ENCODE data around the gene THRAP3. TPM values are rescaled to one million over a fixed set of nuclear protein-coding genes. Genes with fewer than 3 reads are reported as not detected.

THRAP3 gene
- total RNA-seq, 1 experiment from 2014 or later, result 143 TPM

GRCh38 chr1:36199934-36200741 is 24.1 kb upstream of the THRAP3 start:
- BruUV-seq (replicated peaks), result no TSS peak
- POLR2A ChIA-PET (ENCODE audit: unreplicated experiment), result no interaction called here
- intact Hi-C loops (cut with micrococcal nuclease; ENCODE audit: unreplicated experiment), result no loop called here

DNA sequence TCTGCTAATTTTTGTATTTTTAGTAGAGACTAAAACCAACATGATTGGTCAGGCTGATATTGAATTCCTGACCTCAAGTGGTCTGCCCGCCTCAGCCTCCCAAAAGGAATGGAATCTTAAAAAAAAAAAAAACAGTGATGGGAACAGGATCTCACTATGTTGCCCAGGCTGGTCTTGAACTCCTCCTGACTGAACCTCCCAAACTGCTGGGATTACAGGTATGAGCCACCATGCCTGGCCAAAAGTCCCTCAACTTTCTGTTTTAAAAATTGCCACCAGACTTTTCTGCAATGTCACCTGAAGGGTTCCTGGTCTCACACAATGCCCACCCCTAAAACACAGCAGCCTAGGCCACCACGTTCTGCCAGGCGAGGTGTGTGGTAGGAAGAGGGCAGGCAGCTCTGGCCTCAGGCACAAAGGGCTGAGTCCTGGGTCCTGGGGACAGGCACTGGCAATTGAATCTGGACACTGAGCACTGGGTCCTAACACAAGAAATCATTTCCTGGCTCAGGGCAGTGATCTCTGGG is 21.2 kb upstream of the THRAP3 start:
- intact Hi-C loops (cut with micrococcal nuclease; ENCODE audit: unreplicated experiment), result no loop called here

More at GRCh38 chr1:36199934-36200741, 24.1 kb upstream of the THRAP3 start:
- H3K4me2 ChIP-seq, result peak overlapping the region; percentile 47
- H3F3A ChIP-seq (ENCODE audit: insufficient read depth, low read depth), result peaks cover 32% of the 10 kb centered on the region; the same call in 1 of the 2 replicates
- no peaks in the 10 kb centered on the region for H3K9me2 ChIP-seq (ENCODE audit: insufficient read depth)
- H3K27ac ChIP-seq, result no peak overlapping the region; the same call in 1 of the 2 replicates
- H2AFZ ChIP-seq, result no peak overlapping the region
- peaks cover 35% of the 10 kb centered on the region for H3K4me1 ChIP-seq (replicated peaks; ENCODE audit: insufficient read depth)
- no peaks in the 10 kb centered on the region for H3K9me3 ChIP-seq (ENCODE audit: insufficient read depth, low read depth)
- no peaks in the 10 kb centered on the region for H3K36me3 ChIP-seq (ENCODE audit: low read depth)
- TF ChIP-seq, protein P1, sequence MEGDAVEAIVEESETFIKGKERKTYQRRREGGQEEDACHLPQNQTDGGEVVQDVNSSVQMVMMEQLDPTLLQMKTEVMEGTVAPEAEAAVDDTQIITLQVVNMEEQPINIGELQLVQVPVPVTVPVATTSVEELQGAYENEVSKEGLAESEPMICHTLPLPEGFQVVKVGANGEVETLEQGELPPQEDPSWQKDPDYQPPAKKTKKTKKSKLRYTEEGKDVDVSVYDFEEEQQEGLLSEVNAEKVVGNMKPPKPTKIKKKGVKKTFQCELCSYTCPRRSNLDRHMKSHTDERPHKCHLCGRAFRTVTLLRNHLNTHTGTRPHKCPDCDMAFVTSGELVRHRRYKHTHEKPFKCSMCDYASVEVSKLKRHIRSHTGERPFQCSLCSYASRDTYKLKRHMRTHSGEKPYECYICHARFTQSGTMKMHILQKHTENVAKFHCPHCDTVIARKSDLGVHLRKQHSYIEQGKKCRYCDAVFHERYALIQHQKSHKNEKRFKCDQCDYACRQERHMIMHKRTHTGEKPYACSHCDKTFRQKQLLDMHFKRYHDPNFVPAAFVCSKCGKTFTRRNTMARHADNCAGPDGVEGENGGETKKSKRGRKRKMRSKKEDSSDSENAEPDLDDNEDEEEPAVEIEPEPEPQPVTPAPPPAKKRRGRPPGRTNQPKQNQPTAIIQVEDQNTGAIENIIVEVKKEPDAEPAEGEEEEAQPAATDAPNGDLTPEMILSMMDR (conservative IDR thresholded peaks at IDR 0.05), result no peak
- no peaks in the 10 kb centered on the region for H4K20me1 ChIP-seq (ENCODE audit: insufficient read depth)
- peak; percentile 45 to 71 for DNase-seq
- CTCF ChIA-PET, result interaction anchor here (0.7 to 0.8 kb wide), 2 partner anchors 12 to 100 kb away, joined by 3 to 4 read pairs; no protein-coding TSS in a partner anchor
- H3K79me2 ChIP-seq (ENCODE audit: low read depth), result no peaks in the 10 kb centered on the region
- no peaks in the 10 kb centered on the region for H3K27me3 ChIP-seq (ENCODE audit: insufficient read depth, low read depth)
- no peak overlapping the region for H3K4me3 ChIP-seq

DNA sequence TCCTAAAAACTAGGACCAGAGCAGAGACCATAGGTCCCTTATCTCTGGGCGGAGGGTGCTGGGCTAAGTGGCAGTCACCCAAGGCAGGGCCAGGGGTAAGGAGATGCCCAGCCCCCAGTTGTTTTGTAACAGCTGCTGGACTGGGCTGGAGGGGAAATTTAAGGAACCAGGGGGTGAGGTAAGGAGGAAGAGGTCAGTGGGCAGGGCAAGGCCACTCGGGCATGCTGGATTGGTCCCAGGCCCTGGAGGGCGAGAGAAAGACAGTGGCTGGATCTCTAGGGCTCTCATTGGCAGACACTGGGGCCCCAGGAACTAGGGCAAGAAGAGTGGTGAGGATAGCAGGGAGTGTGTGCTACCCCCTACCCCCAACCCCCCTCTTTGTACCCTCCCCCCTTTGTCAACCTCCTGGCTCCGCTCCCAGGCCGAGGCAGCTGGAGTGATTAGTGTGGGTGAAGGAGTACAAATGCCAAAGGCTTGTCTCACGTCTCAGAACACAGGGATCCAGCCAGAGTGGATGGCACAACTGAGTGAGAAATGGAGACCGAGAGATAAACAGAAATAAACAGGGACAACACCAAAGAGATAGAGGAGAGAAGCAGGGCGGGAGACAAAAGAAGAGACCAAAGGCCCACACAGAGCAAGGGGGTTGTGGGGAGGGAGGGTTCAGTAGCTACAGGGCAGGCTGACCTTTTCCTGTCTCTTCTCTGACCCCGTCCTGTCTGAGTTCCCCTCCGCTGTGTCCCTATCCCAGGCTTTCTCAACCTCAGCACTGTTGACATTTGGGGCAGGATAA is 20.5 kb upstream of the THRAP3 start:
- peaks cover 35% of the 10 kb centered on the region for H3K4me1 ChIP-seq (replicated peaks; ENCODE audit: insufficient read depth)
- intact Hi-C loops (cut with micrococcal nuclease; ENCODE audit: unreplicated experiment), result no loop called here
- H3K79me2 ChIP-seq (ENCODE audit: low read depth), result no peaks in the 10 kb centered on the region
- no peaks in the 10 kb centered on the region for H3K9me3 ChIP-seq (ENCODE audit: insufficient read depth, low read depth)
- H3K9me2 ChIP-seq (ENCODE audit: insufficient read depth), result no peaks in the 10 kb centered on the region
- ChIA-PET CTCF (no interaction called here), POLR2A (ENCODE audit: unreplicated experiment) (interaction anchor here (0.6 kb wide), 1 partner anchor 82 kb away, joined by 4 read pairs; no protein-coding TSS in a partner anchor)
- DNase-seq, result peak; percentile 37 to 63
- peaks cover 32% of the 10 kb centered on the region; the same call in 1 of the 2 replicates for H3F3A ChIP-seq (ENCODE audit: insufficient read depth, low read depth)
- no peaks in the 10 kb centered on the region for H3K36me3 ChIP-seq (ENCODE audit: low read depth)
- no peaks in the 10 kb centered on the region for H3K27me3 ChIP-seq (ENCODE audit: insufficient read depth, low read depth)
- no peak for TF ChIP-seq EZH2 (IDR thresholded peaks at IDR 0.05; ENCODE audit: low read depth)
- TF ChIP-seq, protein P1 (conservative IDR thresholded peaks at IDR 0.05), result no peak
- H4K20me1 ChIP-seq (ENCODE audit: insufficient read depth), result no peaks in the 10 kb centered on the region
- H2AFZ ChIP-seq, result peak overlapping the region; percentile 69; the same call in 1 of the 2 replicates
- peak overlapping the region; percentile 61 for H3K27ac ChIP-seq
- no peak overlapping the region for H3K4me3 ChIP-seq
- no TSS peak for BruUV-seq (replicated peaks)
- peak overlapping the region; percentile 44 for H3K4me2 ChIP-seq

More for the DNA sequence above, 21.2 kb upstream of the THRAP3 start:
- DNase-seq, result no peak
- Histone ChIP-seq H3K4me2 (peak overlapping the region; percentile 44), H3K9me2 (ENCODE audit: insufficient read depth) (no peaks in the 10 kb centered on the region), H3K4me3 (no peak overlapping the region), H3K27me3 (ENCODE audit: insufficient read depth, low read depth) (no peaks in the 10 kb centered on the region), H3F3A (ENCODE audit: insufficient read depth, low read depth) (peaks cover 32% of the 10 kb centered on the region; the same call in 1 of the 2 replicates), H4K20me1 (ENCODE audit: insufficient read depth) (no peaks in the 10 kb centered on the region), H3K79me2 (ENCODE audit: low read depth) (no peaks in the 10 kb centered on the region), H2AFZ (no peak overlapping the region), H3K36me3 (ENCODE audit: low read depth) (no peaks in the 10 kb centered on the region), H3K27ac (peak overlapping the region; percentile 61), H3K4me1 (replicated peaks; ENCODE audit: insufficient read depth) (peaks cover 35% of the 10 kb centered on the region), H3K9me3 (ENCODE audit: insufficient read depth, low read depth) (no peaks in the 10 kb centered on the region)
- no peak for TF ChIP-seq EZH2 (IDR thresholded peaks at IDR 0.05; ENCODE audit: low read depth)
- ChIA-PET CTCF (no interaction called here), POLR2A (ENCODE audit: unreplicated experiment) (no interaction called here)
- no TSS peak for BruUV-seq (replicated peaks)
